ENCODE data around the gene VWF. TPM values are rescaled to one million over a fixed set of nuclear protein-coding genes. Genes with fewer than 3 reads are reported as not detected.

The VWF gene
- total and polyA plus RNA-seq, 2 donors (not counting 1 experiment from before 2014, with no cell fraction given): not detected

GRCh38 chr12:5944688-5945070 is 179.8 kb downstream of the VWF start:
- Histone ChIP-seq H3K9ac (ENCODE audit: low read length) (no peak overlapping the region), H3K4me1 (ENCODE audit: control insufficient read depth in 2 of 2, insufficient read depth in 2 of 2, low read length in 2 of 2) (no peaks in the 10 kb centered on the region), H2AFZ (ENCODE audit: insufficient read depth, low read depth, low read length, poor library complexity, severe bottlenecking) (no peak overlapping the region), H3K4me2 (replicated peaks; ENCODE audit: low read depth, low read length, poor library complexity, severe bottlenecking) (no peak overlapping the region), H3K79me2 (ENCODE audit: control insufficient read depth, insufficient read depth, low read length) (no peaks in the 10 kb centered on the region), H3K27ac (ENCODE audit: low read length in 2 of 2) (no peak overlapping the region), H4K20me1 (ENCODE audit: control insufficient read depth, insufficient read depth, low read length, poor library complexity, severe bottlenecking) (no peaks in the 10 kb centered on the region), H3K9me3 (ENCODE audit: control extremely low read depth in 1 of 3, control insufficient read depth in 2 of 3, insufficient read depth in 1 of 3, low read length in 2 of 3) (peaks cover 0 to 8% (median 0%) of the 10 kb centered on the region in 3 donors), H3K4me3 (ENCODE audit: control extremely low read depth in 1 of 5, extremely low read depth in 1 of 5, insufficient read depth in 1 of 5, low read depth in 2 of 5, low read length in 4 of 5) (no peak overlapping the region), H3K36me3 (replicated peaks in 1 of 2; ENCODE audit: control extremely low read depth in 1 of 2, control insufficient read depth in 1 of 2, extremely low read depth in 1 of 2, insufficient read depth in 2 of 2, low read length in 1 of 2) (no peaks in the 10 kb centered on the region), H3K27me3 (replicated peaks in 1 of 4; ENCODE audit: control extremely low read depth in 1 of 4, control insufficient read depth in 3 of 4, insufficient read depth in 4 of 4, low read length in 3 of 4) (peaks cover 0 to 38% (median 13%) of the 10 kb centered on the region in 4 experiments)
- ATAC-seq (ENCODE audit: low read depth) (no peak), DNase-seq (no peak)
- peaks cover 65% of the 10 kb centered on the region for H3K27me3 Mint-ChIP-seq
- intact Hi-C loops (cut with micrococcal nuclease): no loop called here
- H3K4me1 Mint-ChIP-seq: no peaks in the 10 kb centered on the region
- ChIA-PET CTCF (no interaction called here), POLR2A (no interaction called here)
- no peak overlapping the region for H3K4me3 Mint-ChIP-seq
- H3K27ac Mint-ChIP-seq: no peak overlapping the region
- TF ChIP-seq CTCF (IDR thresholded peaks at IDR 0.05): no peak
- TF ChIP-seq EZH2 (IDR thresholded peaks at IDR 0.05; ENCODE audit: borderline replicate concordance, insufficient read depth, low read depth, low read length, poor library complexity, severe bottlenecking): no peak
- 32% methylated on average over 10 of the region's 12 CpGs for WGBS (ENCODE audit: insufficient coverage)
- H3K9me3 Mint-ChIP-seq (ENCODE audit: insufficient read depth): no peaks in the 10 kb centered on the region

GRCh38 chr12:5944053-5944452 is 180.4 kb downstream of the VWF start:
- H3K27me3 Mint-ChIP-seq: peaks cover 67% of the 10 kb centered on the region

More at GRCh38 chr12:5944053-5944452, 180.4 kb downstream of the VWF start:
- POLR2A ChIA-PET: no interaction called here
- H3K27ac ChIP-seq (ENCODE audit: low read length in 2 of 2): no peak overlapping the region
- no peak for TF ChIP-seq EZH2 (IDR thresholded peaks at IDR 0.05; ENCODE audit: borderline replicate concordance, insufficient read depth, low read depth, low read length, poor library complexity, severe bottlenecking)
- TF ChIP-seq CTCF (IDR thresholded peaks at IDR 0.05): no peak
- Mint-ChIP-seq H3K9me3 (ENCODE audit: insufficient read depth) (no peaks in the 10 kb centered on the region), H3K4me1 (no peaks in the 10 kb centered on the region), H3K4me3 (no peak overlapping the region), H3K27ac (no peak overlapping the region)
- no peaks in the 10 kb centered on the region for H4K20me1 ChIP-seq (ENCODE audit: control insufficient read depth, insufficient read depth, low read length, poor library complexity, severe bottlenecking)
- CTCF ChIA-PET: no interaction called here
- H3K4me3 ChIP-seq (ENCODE audit: control extremely low read depth in 1 of 5, extremely low read depth in 1 of 5, insufficient read depth in 1 of 5, low read depth in 2 of 5, low read length in 4 of 5): no peak overlapping the region
- no peaks in the 10 kb centered on the region for H3K36me3 ChIP-seq (replicated peaks in 1 of 2; ENCODE audit: control extremely low read depth in 1 of 2, control insufficient read depth in 1 of 2, extremely low read depth in 1 of 2, insufficient read depth in 2 of 2, low read length in 1 of 2)
- H3K79me2 ChIP-seq (ENCODE audit: control insufficient read depth, insufficient read depth, low read length): no peaks in the 10 kb centered on the region
- H3K9me3 ChIP-seq (ENCODE audit: control extremely low read depth in 1 of 3, control insufficient read depth in 2 of 3, insufficient read depth in 1 of 3, low read length in 2 of 3): peaks cover 0 to 8% (median 0%) of the 10 kb centered on the region in 3 donors
- intact Hi-C loops (cut with micrococcal nuclease): no loop called here
- H3K27me3 ChIP-seq (replicated peaks in 1 of 4; ENCODE audit: control extremely low read depth in 1 of 4, control insufficient read depth in 3 of 4, insufficient read depth in 4 of 4, low read length in 3 of 4): peaks cover 0 to 43% (median 15%) of the 10 kb centered on the region in 4 experiments
- ATAC-seq (ENCODE audit: low read depth): no peak
- H2AFZ ChIP-seq (ENCODE audit: insufficient read depth, low read depth, low read length, poor library complexity, severe bottlenecking): no peak overlapping the region
- no peak for DNase-seq
- no peak overlapping the region for H3K9ac ChIP-seq (ENCODE audit: low read length)
- 94% methylated on average over 8 of the region's 8 CpGs for WGBS (ENCODE audit: insufficient coverage)
- no peaks in the 10 kb centered on the region for H3K4me1 ChIP-seq (ENCODE audit: control insufficient read depth in 2 of 2, insufficient read depth in 2 of 2, low read length in 2 of 2)
- H3K4me2 ChIP-seq (replicated peaks; ENCODE audit: low read depth, low read length, poor library complexity, severe bottlenecking): no peak overlapping the region
